ENCODE data around the gene MAP3K13. TPM values are rescaled to one million over a fixed set of nuclear protein-coding genes. Genes with fewer than 3 reads are reported as not detected.
A peak's percentile ranks its signal among the peaks of the same experiment; 100 is the strongest.
"Not testable (repeated sequence)": the region's sequence is repeated elsewhere in the genome, so short reads cannot be mapped to it uniquely, and the experiment has no call there.

The MAP3K13 gene
- polyA plus RNA-seq, 4 donors: 20.3 to 59.4 (median 36.6) TPM

GRCh38 chr3:185406121-185406620 is 43.2 kb downstream of the MAP3K13 start:
- WGBS, 3 donors: 77 to 90% (median 78%) methylated on average over 1 of the region's 1 CpG
- no peaks in the 10 kb centered on the region for H3K27me3 ChIP-seq (ENCODE audit: control insufficient read depth in 3 of 3, insufficient read depth in 3 of 3, low read length in 3 of 3)

GRCh38 chr3:185409957-185410356 is 47.0 kb downstream of the MAP3K13 start:
- no peaks in the 10 kb centered on the region for H3K27me3 ChIP-seq (ENCODE audit: control insufficient read depth in 3 of 3, insufficient read depth in 3 of 3, low read length in 3 of 3)
- DNase-seq (no peak), FAIRE-seq (no peak)
- H3K4me3 ChIP-seq (ENCODE audit: low read depth in 1 of 3, low read length in 3 of 3): no peak overlapping the region
- WGBS, 3 donors: 82 to 90% (median 88%) methylated on average over 8 of the region's 8 CpGs
- no peaks in the 10 kb centered on the region for H3K9me3 ChIP-seq (ENCODE audit: control insufficient read depth in 2 of 2, insufficient read depth in 1 of 2, low read depth in 1 of 2, low read length in 1 of 2)
- H3K4me1 ChIP-seq (ENCODE audit: control insufficient read depth in 3 of 3, insufficient read depth in 2 of 3, low read depth in 1 of 3, low read length in 2 of 3): no peaks in the 10 kb centered on the region
- no peak overlapping the region for H3K27ac ChIP-seq (ENCODE audit: low read depth in 1 of 3, low read length in 2 of 3)
- peaks cover 0 to 8% (median 0%) of the 10 kb centered on the region in 3 donors for H3K36me3 ChIP-seq (ENCODE audit: control insufficient read depth in 3 of 3, insufficient read depth in 2 of 3, low read depth in 1 of 3, low read length in 3 of 3)

More at GRCh38 chr3:185406121-185406620, 43.2 kb downstream of the MAP3K13 start:
- peaks cover 2 to 7% (median 3%) of the 10 kb centered on the region in 3 donors for H3K4me1 ChIP-seq (ENCODE audit: control insufficient read depth in 3 of 3, insufficient read depth in 2 of 3, low read depth in 1 of 3, low read length in 2 of 3)
- peaks cover 0 to 4% (median 0%) of the 10 kb centered on the region in 3 donors for H3K36me3 ChIP-seq (ENCODE audit: control insufficient read depth in 3 of 3, insufficient read depth in 2 of 3, low read depth in 1 of 3, low read length in 3 of 3)
- no peak for FAIRE-seq
- H3K9me3 ChIP-seq (ENCODE audit: control insufficient read depth in 2 of 2, insufficient read depth in 1 of 2, low read depth in 1 of 2, low read length in 1 of 2): no peaks in the 10 kb centered on the region
- H3K4me3 ChIP-seq (ENCODE audit: low read depth in 1 of 3, low read length in 3 of 3): no peak overlapping the region
- DNase-seq: no peak
- H3K27ac ChIP-seq (ENCODE audit: low read depth in 1 of 3, low read length in 2 of 3): no peak overlapping the region

GRCh38 chr3:185411133-185411532 is 48.2 kb downstream of the MAP3K13 start:
- DNase-seq (no peak), FAIRE-seq (no peak)
- Histone ChIP-seq H3K4me1 (ENCODE audit: control insufficient read depth in 3 of 3, insufficient read depth in 2 of 3, low read depth in 1 of 3, low read length in 2 of 3) (no peaks in the 10 kb centered on the region), H3K9me3 (ENCODE audit: control insufficient read depth in 2 of 2, insufficient read depth in 1 of 2, low read depth in 1 of 2, low read length in 1 of 2) (no peaks in the 10 kb centered on the region), H3K36me3 (ENCODE audit: control insufficient read depth in 3 of 3, insufficient read depth in 2 of 3, low read depth in 1 of 3, low read length in 3 of 3) (peaks cover 0 to 8% (median 0%) of the 10 kb centered on the region in 3 donors), H3K4me3 (ENCODE audit: low read depth in 1 of 3, low read length in 3 of 3) (no peak overlapping the region), H3K27ac (ENCODE audit: low read depth in 1 of 3, low read length in 2 of 3) (no peak overlapping the region), H3K27me3 (ENCODE audit: control insufficient read depth in 3 of 3, insufficient read depth in 3 of 3, low read length in 3 of 3) (no peaks in the 10 kb centered on the region)
- whole genome bisulfite sequencing, 3 donors: 87 to 96% (median 92%) methylated on average over 1 of the region's 1 CpG

- H3K36me3 ChIP-seq (ENCODE audit: control insufficient read depth in 3 of 3, insufficient read depth in 2 of 3, low read depth in 1 of 3, low read length in 3 of 3): peaks cover 0 to 14% (median 0%) of the 10 kb centered on the region in 3 donors
Measured at GRCh38 chr3:185416513-185416912, 53.6 kb downstream of the MAP3K13 start.

GRCh38 chr3:185418561-185418977 is 55.6 kb downstream of the MAP3K13 start:
- not testable (repeated sequence) for H3K27me3 ChIP-seq (ENCODE audit: control insufficient read depth in 3 of 3, insufficient read depth in 3 of 3, low read length in 3 of 3); FAIRE-seq; H3K9me3 ChIP-seq (ENCODE audit: control insufficient read depth in 2 of 2, insufficient read depth in 1 of 2, low read depth in 1 of 2, low read length in 1 of 2); H3K27ac ChIP-seq (ENCODE audit: low read depth in 1 of 3, low read length in 2 of 3); H3K4me1 ChIP-seq (ENCODE audit: control insufficient read depth in 3 of 3, insufficient read depth in 2 of 3, low read depth in 1 of 3, low read length in 2 of 3); DNase-seq; H3K4me3 ChIP-seq (ENCODE audit: low read depth in 1 of 3, low read length in 3 of 3)
- 76 to 86% (median 78%) methylated on average over 11 of the region's 11 CpGs for WGBS, 3 donors
- H3K36me3 ChIP-seq (ENCODE audit: control insufficient read depth in 3 of 3, insufficient read depth in 2 of 3, low read depth in 1 of 3, low read length in 3 of 3): peaks cover 0 to 16% (median 0%) of the 10 kb centered on the region in 3 donors

More at GRCh38 chr3:185416513-185416912, 53.6 kb downstream of the MAP3K13 start:
- FAIRE-seq: no peak
- WGBS, 3 donors: 97 to 98% (median 98%) methylated on average over 2 of the region's 2 CpGs
- H3K4me1 ChIP-seq (ENCODE audit: control insufficient read depth in 3 of 3, insufficient read depth in 2 of 3, low read depth in 1 of 3, low read length in 2 of 3): no peaks in the 10 kb centered on the region
- H3K4me3 ChIP-seq (ENCODE audit: low read depth in 1 of 3, low read length in 3 of 3): no peak overlapping the region
- no peaks in the 10 kb centered on the region for H3K27me3 ChIP-seq (ENCODE audit: control insufficient read depth in 3 of 3, insufficient read depth in 3 of 3, low read length in 3 of 3)
- no peak for DNase-seq
- no peaks in the 10 kb centered on the region for H3K9me3 ChIP-seq (ENCODE audit: control insufficient read depth in 2 of 2, insufficient read depth in 1 of 2, low read depth in 1 of 2, low read length in 1 of 2)
- H3K27ac ChIP-seq (ENCODE audit: low read depth in 1 of 3, low read length in 2 of 3): no peak overlapping the region

- H3K4me3 ChIP-seq (ENCODE audit: low read depth in 1 of 3, low read length in 3 of 3): no peak overlapping the region
- FAIRE-seq: no peak
- WGBS, 3 donors: 13 to 60% (median 28%) methylated on average over 5 of the region's 5 CpGs
- H3K9me3 ChIP-seq (ENCODE audit: control insufficient read depth in 2 of 2, insufficient read depth in 1 of 2, low read depth in 1 of 2, low read length in 1 of 2): no peaks in the 10 kb centered on the region
- H3K36me3 ChIP-seq (ENCODE audit: control insufficient read depth in 3 of 3, insufficient read depth in 2 of 3, low read depth in 1 of 3, low read length in 3 of 3): peaks cover 0 to 19% (median 0%) of the 10 kb centered on the region in 3 donors
- H3K27ac ChIP-seq (ENCODE audit: low read depth in 1 of 3, low read length in 2 of 3): peak overlapping the region in 1 of 3 donors; percentile 37
- peaks cover 0 to 2% (median 0%) of the 10 kb centered on the region in 3 donors for H3K4me1 ChIP-seq (ENCODE audit: control insufficient read depth in 3 of 3, insufficient read depth in 2 of 3, low read depth in 1 of 3, low read length in 2 of 3)
- peak in 1 of 2 donors; percentile 74 for DNase-seq
- H3K27me3 ChIP-seq (ENCODE audit: control insufficient read depth in 3 of 3, insufficient read depth in 3 of 3, low read length in 3 of 3): no peaks in the 10 kb centered on the region
Measured at GRCh38 chr3:185420762-185421161, 57.8 kb downstream of the MAP3K13 start.

GRCh38 chr3:185421577-185422232 is 58.8 kb downstream of the MAP3K13 start:
- H3K36me3 ChIP-seq (ENCODE audit: control insufficient read depth in 3 of 3, insufficient read depth in 2 of 3, low read depth in 1 of 3, low read length in 3 of 3): peaks cover 0 to 19% (median 0%) of the 10 kb centered on the region in 3 donors
- H3K27ac ChIP-seq (ENCODE audit: low read depth in 1 of 3, low read length in 2 of 3): no peak overlapping the region
- no peak overlapping the region for H3K4me3 ChIP-seq (ENCODE audit: low read depth in 1 of 3, low read length in 3 of 3)
- 84 to 89% (median 85%) methylated on average over 6 of the region's 6 CpGs for WGBS, 3 donors
- FAIRE-seq: no peak
- H3K9me3 ChIP-seq (ENCODE audit: control insufficient read depth in 2 of 2, insufficient read depth in 1 of 2, low read depth in 1 of 2, low read length in 1 of 2): no peaks in the 10 kb centered on the region
- H3K27me3 ChIP-seq (ENCODE audit: control insufficient read depth in 3 of 3, insufficient read depth in 3 of 3, low read length in 3 of 3): no peaks in the 10 kb centered on the region
- peaks cover 0 to 2% (median 0%) of the 10 kb centered on the region in 3 donors for H3K4me1 ChIP-seq (ENCODE audit: control insufficient read depth in 3 of 3, insufficient read depth in 2 of 3, low read depth in 1 of 3, low read length in 2 of 3)
- DNase-seq: no peak

GRCh38 chr3:185422677-185423076 is 59.7 kb downstream of the MAP3K13 start:
- DNase-seq (peak in 1 of 2 donors; percentile 53), FAIRE-seq (no peak)
- no peak overlapping the region for H3K4me3 ChIP-seq (ENCODE audit: low read depth in 1 of 3, low read length in 3 of 3)
- H3K27ac ChIP-seq (ENCODE audit: low read depth in 1 of 3, low read length in 2 of 3): peak overlapping the region in 1 of 3 donors; percentile 22
- peaks cover 0 to 19% (median 0%) of the 10 kb centered on the region in 3 donors for H3K36me3 ChIP-seq (ENCODE audit: control insufficient read depth in 3 of 3, insufficient read depth in 2 of 3, low read depth in 1 of 3, low read length in 3 of 3)
- no peaks in the 10 kb centered on the region for H3K9me3 ChIP-seq (ENCODE audit: control insufficient read depth in 2 of 2, insufficient read depth in 1 of 2, low read depth in 1 of 2, low read length in 1 of 2)
- WGBS, 3 donors: 69 to 79% (median 70%) methylated on average over 4 of the region's 4 CpGs
- H3K27me3 ChIP-seq (ENCODE audit: control insufficient read depth in 3 of 3, insufficient read depth in 3 of 3, low read length in 3 of 3): no peaks in the 10 kb centered on the region
- peaks cover 0 to 2% (median 0%) of the 10 kb centered on the region in 3 donors for H3K4me1 ChIP-seq (ENCODE audit: control insufficient read depth in 3 of 3, insufficient read depth in 2 of 3, low read depth in 1 of 3, low read length in 2 of 3)

All from small intestine (tissue), 7 donors.